ENCODE results near the gene MPZL1.
"Not testable (repeated sequence)": the region's sequence is repeated elsewhere in the genome, so short reads cannot be mapped to it uniquely, and the experiment has no call there.

The MPZL1 gene

GRCh38 chr1:167802235-167802634 is 80.5 kb downstream of the MPZL1 start:
- no peaks in the 10 kb centered on the region for H3K9me3 ChIP-seq
- TF ChIP-seq CTCF (IDR thresholded peaks at IDR 0.05): no peak
- H3K27ac ChIP-seq: no peak overlapping the region
- peaks cover 0 to 16% (median 7%) of the 10 kb centered on the region in 4 donors for H3K4me1 ChIP-seq
- intact Hi-C loops (cut with DNase I; ENCODE audit: low total_unique reads): loop anchor here (5.0 to 10.0 kb wide), 2 partner anchors 80 to 283 kb away; partner anchors contain the start of gene MPZL1
- no peak overlapping the region for H3K4me3 ChIP-seq
- H3K27me3 ChIP-seq: no peaks in the 10 kb centered on the region
- H3K36me3 ChIP-seq: no peaks in the 10 kb centered on the region
- DNase-seq: no peak

GRCh38 chr1:167803358-167804207 is 81.8 kb downstream of the MPZL1 start:
- peaks cover 0 to 9% (median 5%) of the 10 kb centered on the region in 4 donors for H3K4me1 ChIP-seq
- H3K27ac ChIP-seq: no peak overlapping the region
- peak; percentile 89 to 92 for TF ChIP-seq CTCF (IDR thresholded peaks at IDR 0.05)

DNA sequence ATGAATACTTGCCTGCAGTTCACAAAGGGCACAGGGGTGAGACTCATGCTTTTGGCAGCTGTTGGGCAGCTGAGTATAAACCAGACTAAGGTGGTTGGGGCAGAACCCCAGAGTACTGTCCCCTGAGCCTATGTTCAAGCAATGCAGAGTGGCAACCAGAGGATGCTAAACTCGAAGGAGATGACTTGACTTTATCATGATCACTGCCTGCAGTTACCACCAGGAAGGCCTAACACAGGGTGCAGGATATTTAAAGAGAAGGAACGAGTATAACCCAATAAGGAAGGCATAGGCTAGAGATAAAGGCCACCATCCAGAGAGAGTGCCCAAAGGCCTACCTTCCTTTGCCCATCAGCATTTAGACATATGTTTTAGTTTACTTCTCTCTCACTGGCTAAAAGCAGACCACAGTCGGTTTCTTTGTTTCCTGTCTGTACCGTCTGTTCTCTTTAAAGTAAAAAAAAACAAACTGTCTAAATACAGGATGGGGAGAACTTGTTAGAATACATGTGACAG is 83.3 kb downstream of the MPZL1 start:
- H3K27ac ChIP-seq: no peak overlapping the region
- H3K4me3 ChIP-seq: no peak overlapping the region
- H3K36me3 ChIP-seq: no peaks in the 10 kb centered on the region
- intact Hi-C loops (cut with DNase I; ENCODE audit: low total_unique reads): loop anchor here (10.0 kb wide), 1 partner anchor 280 kb away; no protein-coding TSS in a partner anchor
- TF ChIP-seq CTCF (IDR thresholded peaks at IDR 0.05): no peak
- no peak for DNase-seq
- H3K27me3 ChIP-seq: no peaks in the 10 kb centered on the region
- no peaks in the 10 kb centered on the region for H3K9me3 ChIP-seq
- H3K4me1 ChIP-seq: peaks cover 0 to 9% (median 5%) of the 10 kb centered on the region in 4 donors

More at GRCh38 chr1:167803358-167804207, 81.8 kb downstream of the MPZL1 start:
- intact Hi-C loops (cut with DNase I; ENCODE audit: low total_unique reads): loop anchor here (5.0 to 10.0 kb wide), 2 partner anchors 81 to 281 kb away; partner anchors contain the start of gene MPZL1
- DNase-seq: peak; percentile 93 to 95
- no peaks in the 10 kb centered on the region for H3K27me3 ChIP-seq
- no peak overlapping the region for H3K4me3 ChIP-seq
- H3K36me3 ChIP-seq: no peaks in the 10 kb centered on the region
- no peaks in the 10 kb centered on the region for H3K9me3 ChIP-seq

GRCh38 chr1:167806235-167806634 is 84.5 kb downstream of the MPZL1 start:
- intact Hi-C loops (cut with DNase I; ENCODE audit: low total_unique reads): loop anchor here (10.0 kb wide), 1 partner anchor 279 kb away; no protein-coding TSS in a partner anchor
- not testable (repeated sequence) for H3K36me3 ChIP-seq, DNase-seq, H3K27ac ChIP-seq, H3K9me3 ChIP-seq, H3K4me1 ChIP-seq, H3K4me3 ChIP-seq, H3K27me3 ChIP-seq

GRCh38 chr1:167806676-167807075 is 84.9 kb downstream of the MPZL1 start:
- not testable (repeated sequence) for DNase-seq, H3K27me3 ChIP-seq, H3K9me3 ChIP-seq, H3K36me3 ChIP-seq, H3K4me1 ChIP-seq, H3K4me3 ChIP-seq, H3K27ac ChIP-seq
- intact Hi-C loops (cut with DNase I; ENCODE audit: low total_unique reads): loop anchor here (10.0 kb wide), 1 partner anchor 278 kb away; no protein-coding TSS in a partner anchor

DNA sequence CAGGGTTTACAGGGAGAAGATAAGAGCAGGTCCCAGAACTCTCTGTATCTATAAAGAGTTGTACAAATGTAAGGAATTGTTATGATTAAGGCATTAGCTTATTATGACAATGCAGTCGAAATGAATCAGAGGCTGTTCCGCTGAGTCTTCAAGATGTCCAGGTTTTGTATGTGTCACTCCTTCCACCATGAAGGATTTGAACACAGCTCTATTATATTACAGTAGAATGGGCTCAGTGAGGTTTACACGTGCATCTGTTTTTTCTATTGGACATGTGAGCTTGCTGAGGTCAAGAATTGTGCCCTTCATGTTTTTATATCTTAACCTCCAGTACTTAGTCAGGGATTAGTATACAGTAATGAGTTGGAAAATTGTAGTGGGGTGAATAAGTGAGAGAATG is 86.3 kb downstream of the MPZL1 start:
- intact Hi-C loops (cut with DNase I; ENCODE audit: low total_unique reads): loop anchor here (10.0 kb wide), 1 partner anchor 277 kb away; no protein-coding TSS in a partner anchor
- Histone ChIP-seq H3K4me3 (no peak overlapping the region), H3K4me1 (peaks cover 0 to 6% (median 4%) of the 10 kb centered on the region in 4 donors), H3K9me3 (no peaks in the 10 kb centered on the region), H3K36me3 (no peaks in the 10 kb centered on the region), H3K27me3 (no peaks in the 10 kb centered on the region), H3K27ac (no peak overlapping the region)
- no peak for DNase-seq
- TF ChIP-seq CTCF (IDR thresholded peaks at IDR 0.05): no peak

Measured in tibial artery (tissue), 4 donors.